Mucosa of descending colon (tissue), 3 donors: ENCODE results near the gene MPPE1. TPM values are rescaled to one million over a fixed set of nuclear protein-coding genes. Genes with fewer than 3 reads are reported as not detected.

ENCODE experiments used
- ATAC-seq: fragments of 200-7000 bp; cut with Tn5 transposase; one replicate; pipeline ENCODE4 v1.9.1; 2020; ENCODE audit warnings: mild to moderate bottlenecking, moderate library complexity
- DNase-seq, 3 donors: peaks; one replicate each; pipeline ENCODE4 v3.0.0-alpha.2; 2020
- H3K36me3 ChIP-seq: fragments of 200-600 bp; one replicate; pipeline ENCODE4 v1.8.0; 2021; ENCODE audit warnings: low read depth, mild to moderate bottlenecking
- H3K4me1 ChIP-seq: fragments of 200-600 bp; one replicate; pipeline ENCODE4 v1.8.0; 2021; ENCODE audit warnings: low read depth, mild to moderate bottlenecking
- H3K4me3 ChIP-seq: fragments of 200-600 bp; one replicate; pipeline ENCODE4 v1.8.0; 2021; ENCODE audit warnings: mild to moderate bottlenecking
- H3K9me3 ChIP-seq: fragments of 200-600 bp; one replicate; pipeline ENCODE4 v1.8.0; 2021; ENCODE audit warnings: mild to moderate bottlenecking
- CTCF ChIP-seq: fragments of 200-600 bp; IDR thresholded peaks from one replicate; pipeline ENCODE4 v1.8.0; 2022; ENCODE audit warnings: antibody characterized with exemption, mild to moderate bottlenecking
- intact Hi-C, 2 donors: fragments of 100-400 bp; cut with DNase I in 1 of 2; cut with micrococcal nuclease in 1 of 2; formaldehyde crosslinking; loops; one replicate each; pipeline versions ENCODE4 v1.11.0 to v1.11.1; 2022; cut with DNase I, micrococcal nuclease
- total RNA-seq, 3 donors: library from RNA; stranded (reverse); fragmentation: NEBNext Ultra II Directional in 2 of 3; extraction: Animal tissue kit (Norgen Biotek cat#: 25700) in 2 of 3; gene quantifications; one replicate each; pipeline versions ENCODE4 v1.2.1 to v1.2.4, GENCODE V29; 2021 to 2023
- donor health status: DM: no; HTN: no; CAD: no; lungs with moderate emphysema.
- donor health status: DM: no; HTN: no; CAD: no.
- donor health status: DM: no; HTN: yes; CAD: no.

Gene MPPE1
- total RNA-seq, 3 donors from 2014 or later, result 56.7 to 103 (median 68.8) TPM

GRCh38 chr18:11884396-11885030 is 23.6 kb downstream of the MPPE1 start:
- intact Hi-C loops, result no loop called here
- H3K36me3 ChIP-seq, result no peaks in the 10 kb centered on the region
- DNase-seq (no peak), ATAC-seq (no peak)
- H3K4me1 ChIP-seq, result peaks cover 18% of the 10 kb centered on the region
- TF ChIP-seq CTCF, result no peak
- no peaks in the 10 kb centered on the region for H3K9me3 ChIP-seq
- H3K4me3 ChIP-seq, result no peak overlapping the region

GRCh38 chr18:11883153-11883552 is 25.0 kb downstream of the MPPE1 start:
- Histone ChIP-seq H3K4me3 (no peak overlapping the region), H3K9me3 (no peaks in the 10 kb centered on the region), H3K4me1 (peaks cover 15% of the 10 kb centered on the region), H3K36me3 (no peaks in the 10 kb centered on the region)
- TF ChIP-seq CTCF, result no peak
- no peak for DNase-seq
- ATAC-seq, result no peak
- intact Hi-C loops, result no loop called here

DNA sequence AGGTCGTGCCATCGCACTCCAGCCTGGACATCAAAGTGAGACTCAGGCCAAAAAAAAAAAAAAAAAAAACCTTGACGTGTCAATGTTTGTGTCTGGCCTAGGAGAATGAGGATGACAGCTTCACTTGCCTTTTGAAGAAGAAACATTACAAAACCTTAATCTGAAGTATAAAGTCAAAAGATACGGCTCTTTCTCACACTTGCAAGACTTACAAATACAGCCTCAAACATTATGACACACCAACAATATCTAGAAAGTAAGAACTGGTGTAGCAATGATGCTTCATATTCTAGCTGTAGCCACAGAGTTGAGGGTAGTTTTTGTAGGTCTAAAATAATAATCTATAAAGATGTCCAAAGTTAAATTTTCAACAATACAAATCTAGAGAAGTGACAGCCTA is 25.5 kb downstream of the MPPE1 start:
- TF ChIP-seq CTCF, result no peak
- Histone ChIP-seq H3K4me1 (peaks cover 13% of the 10 kb centered on the region), H3K36me3 (no peaks in the 10 kb centered on the region), H3K9me3 (no peaks in the 10 kb centered on the region), H3K4me3 (no peak overlapping the region)
- intact Hi-C loops, result no loop called here
- DNase-seq (no peak), ATAC-seq (no peak)

DNA sequence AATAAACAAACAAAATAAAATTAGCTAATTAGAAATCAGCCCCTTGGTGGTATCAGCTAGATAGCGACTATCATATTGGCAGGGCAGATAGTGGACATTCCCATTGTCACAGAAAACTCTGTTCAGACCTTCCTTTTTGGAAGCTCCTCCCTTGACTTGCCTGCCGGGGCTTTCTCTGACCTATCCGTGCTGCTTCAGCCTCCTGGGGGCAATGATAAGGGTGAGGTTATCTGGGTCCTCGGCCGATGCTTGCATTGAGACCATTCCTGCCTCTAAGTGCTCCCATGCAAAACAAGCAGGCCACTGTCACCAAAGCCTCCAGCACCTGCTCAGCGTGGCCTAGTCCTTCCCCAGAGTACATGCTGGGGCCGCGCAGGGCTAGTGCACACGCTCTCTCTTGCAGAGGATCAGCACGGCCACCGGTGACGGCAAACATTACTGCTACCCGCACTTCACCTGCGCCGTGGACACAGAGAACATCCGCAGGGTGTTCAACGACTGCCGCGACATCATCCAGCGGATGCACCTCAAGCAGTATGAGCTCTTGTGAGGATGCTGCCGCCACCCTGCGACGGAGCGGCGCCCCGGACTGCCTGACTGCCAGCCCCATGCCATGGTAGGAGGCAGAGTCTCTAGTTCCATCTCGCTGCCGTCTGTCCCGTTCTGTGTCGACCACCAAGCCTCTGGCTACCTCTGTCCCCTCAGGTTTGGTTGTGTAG is 27.4 kb downstream of the MPPE1 start:
- no peaks in the 10 kb centered on the region for H3K36me3 ChIP-seq
- peaks cover 13% of the 10 kb centered on the region for H3K4me1 ChIP-seq
- TF ChIP-seq CTCF, result no peak
- no peak for ATAC-seq
- intact Hi-C loops, result no loop called here
- H3K4me3 ChIP-seq, result no peak overlapping the region
- DNase-seq, result no peak
- no peaks in the 10 kb centered on the region for H3K9me3 ChIP-seq

- TF ChIP-seq CTCF, result no peak
- no peaks in the 10 kb centered on the region for H3K36me3 ChIP-seq
- H3K9me3 ChIP-seq, result no peaks in the 10 kb centered on the region
- H3K4me1 ChIP-seq, result no peaks in the 10 kb centered on the region
- intact Hi-C loops, result no loop called here
- ATAC-seq, result no peak
- H3K4me3 ChIP-seq, result no peak overlapping the region
- DNase-seq, result no peak
Observed at GRCh38 chr18:11877497-11878135, 30.5 kb downstream of the MPPE1 start.
